Caco-2 (cell line): ENCODE results near the gene HMMR. TPM values are rescaled to one million over a fixed set of nuclear protein-coding genes. Genes with fewer than 3 reads are reported as not detected.
"Not testable (repeated sequence)": the region's sequence is repeated elsewhere in the genome, so short reads cannot be mapped to it uniquely, and the experiment has no call there.

Experiments
- BruUV-seq: library from RNA; stranded (reverse); fragments of 400-500 nt; replicated peaks from 2 replicates; lab custom pipeline; 2021; lab: Mats Ljungman, UMichigan
- CTCF ChIA-PET: fragments of 300-600 bp; sonication (Branson Sonifier 250); formaldehyde crosslinking; loops from one replicate; lab custom pipeline; 2022; ENCODE audit warnings: antibody characterized with exemption; lab: Charles Lee
- POLR2A ChIA-PET: fragments of 300-600 bp; sonication (Branson Sonifier 250); formaldehyde crosslinking; loops from one replicate; lab custom pipeline; 2022; ENCODE audit warnings: antibody characterized with exemption; lab: Charles Lee
- DNase-seq, 2 experiments: peaks; one replicate each; pipeline versions ENCODE4 v3.0.0 to v3.0.0-alpha.2; 2020 to 2022
- H3K27me3 ChIP-seq: replicated peaks from 2 replicates; pipeline ENCODE4 v1.6.0; 2011; ENCODE audit warnings: low read length; ENCODE audit not compliant: control insufficient read depth, insufficient read depth
- H3K36me3 ChIP-seq: 2 replicates; pipeline ENCODE4 v1.5.1; 2011; ENCODE audit warnings: low read length; ENCODE audit not compliant: control insufficient read depth, insufficient read depth
- H3K4me1 ChIP-seq: fragments of 250-450 bp; sonication (Bioruptor Pico); 2 replicates; pipeline ENCODE4 v1.5.1; 2020; ENCODE audit warnings: mild to moderate bottlenecking
- H3K4me3 ChIP-seq: 2 replicates; pipeline ENCODE4 v1.5.1; 2011; ENCODE audit warnings: low read depth, mild to moderate bottlenecking, control low read depth, low read length
- H3K9me3 ChIP-seq: fragments of 250-450 bp; sonication (Bioruptor Pico); 2 replicates; pipeline ENCODE4 v1.5.1; 2020; ENCODE audit warnings: mild to moderate bottlenecking, moderate library complexity
- H3K27ac Mint-ChIP-seq: one replicate; pipeline ENCODE4 v1.8.0; 2022; ENCODE audit warnings: mixed read lengths; ENCODE audit not compliant: unreplicated experiment
- H3K27me3 Mint-ChIP-seq: one replicate; pipeline ENCODE4 v1.8.0; 2022; ENCODE audit warnings: mixed read lengths; ENCODE audit not compliant: insufficient read depth, unreplicated experiment
- H3K36me3 Mint-ChIP-seq: one replicate; pipeline ENCODE4 v1.8.0; 2022; ENCODE audit warnings: mild to moderate bottlenecking, mixed read lengths; ENCODE audit not compliant: insufficient read depth, unreplicated experiment
- H3K4me1 Mint-ChIP-seq: one replicate; pipeline ENCODE4 v1.8.0; 2022; ENCODE audit warnings: low read depth, mixed read lengths; ENCODE audit not compliant: unreplicated experiment
- H3K4me3 Mint-ChIP-seq: one replicate; pipeline ENCODE4 v1.8.0; 2022; ENCODE audit warnings: mild to moderate bottlenecking, moderate library complexity, mixed read lengths; ENCODE audit not compliant: unreplicated experiment
- H3K9me3 Mint-ChIP-seq: one replicate; pipeline ENCODE4 v1.8.0; 2022; ENCODE audit warnings: mixed read lengths; ENCODE audit not compliant: unreplicated experiment
- intact Hi-C: fragments of 100-400 bp; cut with micrococcal nuclease; formaldehyde crosslinking; loops from one replicate; pipeline ENCODE4 v1.10.0; 2022; ENCODE audit not compliant: unreplicated experiment
- total RNA-seq: library from RNA; stranded (reverse); gene quantifications from 2 replicates; pipeline ENCODE4 v1.2.3, GENCODE V29; 2022
- TF ChIP-seq, protein P1 (sequence below), 2 experiments: fragments of 200-600 bp in 1 of 2; IDR thresholded peaks; 1 replicate in 1 of 2; 2 replicates in 1 of 2; pipeline versions ENCODE4 v1.5.1 to v1.8.0; 2011 to 2022; ENCODE audit warnings: antibody characterized with exemption in 1 of 2, control low read depth in 1 of 2, inconsistent platforms in 1 of 2, low read depth in 1 of 2, low read length in 1 of 2, mild to moderate bottlenecking in 1 of 2, moderate library complexity in 1 of 2; ENCODE audit not compliant: insufficient read depth in 1 of 2, severe bottlenecking in 1 of 2, unreplicated experiment in 1 of 2

The HMMR gene
- total RNA-seq, 1 experiment from 2014 or later: 64.2 TPM

DNA sequence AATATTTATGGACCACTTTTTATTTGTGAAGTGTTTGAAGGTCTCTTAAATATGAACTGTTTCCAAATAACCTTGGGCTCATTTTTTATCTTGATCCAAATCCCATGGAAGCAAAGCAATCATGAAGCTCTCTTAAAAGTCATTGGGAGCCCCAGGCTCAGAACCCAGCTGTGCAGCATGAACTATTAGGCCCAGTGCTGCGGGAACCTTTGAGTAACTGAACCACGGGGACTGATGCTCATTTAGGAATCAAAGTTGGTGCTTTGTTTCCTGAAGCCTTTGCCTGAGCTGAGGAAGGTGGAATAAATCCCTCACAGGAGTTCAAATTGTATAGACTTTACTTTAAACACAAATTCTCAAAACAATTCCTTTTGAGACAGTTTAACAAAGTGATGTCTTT, 72.8 kb downstream of the HMMR start:
- ChIA-PET POLR2A (no interaction called here), CTCF (no interaction called here)
- BruUV-seq: no TSS peak
- H3K36me3 ChIP-seq: no peaks in the 10 kb centered on the region
- H3K36me3 Mint-ChIP-seq: no peaks in the 10 kb centered on the region
- peaks cover 8% of the 10 kb centered on the region for H3K4me1 Mint-ChIP-seq
- H3K9me3 Mint-ChIP-seq: no peaks in the 10 kb centered on the region
- TF ChIP-seq, protein P1, sequence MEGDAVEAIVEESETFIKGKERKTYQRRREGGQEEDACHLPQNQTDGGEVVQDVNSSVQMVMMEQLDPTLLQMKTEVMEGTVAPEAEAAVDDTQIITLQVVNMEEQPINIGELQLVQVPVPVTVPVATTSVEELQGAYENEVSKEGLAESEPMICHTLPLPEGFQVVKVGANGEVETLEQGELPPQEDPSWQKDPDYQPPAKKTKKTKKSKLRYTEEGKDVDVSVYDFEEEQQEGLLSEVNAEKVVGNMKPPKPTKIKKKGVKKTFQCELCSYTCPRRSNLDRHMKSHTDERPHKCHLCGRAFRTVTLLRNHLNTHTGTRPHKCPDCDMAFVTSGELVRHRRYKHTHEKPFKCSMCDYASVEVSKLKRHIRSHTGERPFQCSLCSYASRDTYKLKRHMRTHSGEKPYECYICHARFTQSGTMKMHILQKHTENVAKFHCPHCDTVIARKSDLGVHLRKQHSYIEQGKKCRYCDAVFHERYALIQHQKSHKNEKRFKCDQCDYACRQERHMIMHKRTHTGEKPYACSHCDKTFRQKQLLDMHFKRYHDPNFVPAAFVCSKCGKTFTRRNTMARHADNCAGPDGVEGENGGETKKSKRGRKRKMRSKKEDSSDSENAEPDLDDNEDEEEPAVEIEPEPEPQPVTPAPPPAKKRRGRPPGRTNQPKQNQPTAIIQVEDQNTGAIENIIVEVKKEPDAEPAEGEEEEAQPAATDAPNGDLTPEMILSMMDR (IDR thresholded peaks at IDR 0.05; ENCODE audit: insufficient read depth in 1 of 2, low read depth in 1 of 2, low read length in 1 of 2, severe bottlenecking in 1 of 2, unreplicated experiment in 1 of 2): no peak
- no peak overlapping the region for H3K4me3 ChIP-seq
- H3K9me3 ChIP-seq: no peaks in the 10 kb centered on the region
- peaks cover 4% of the 10 kb centered on the region for H3K27me3 Mint-ChIP-seq
- H3K4me1 ChIP-seq: peaks cover 9% of the 10 kb centered on the region
- H3K27ac Mint-ChIP-seq: no peak overlapping the region
- H3K27me3 ChIP-seq: no peaks in the 10 kb centered on the region; the same call in 1 of the 2 replicates
- intact Hi-C loops: no loop called here
- no peak overlapping the region for H3K4me3 Mint-ChIP-seq
- no peak for DNase-seq

DNA sequence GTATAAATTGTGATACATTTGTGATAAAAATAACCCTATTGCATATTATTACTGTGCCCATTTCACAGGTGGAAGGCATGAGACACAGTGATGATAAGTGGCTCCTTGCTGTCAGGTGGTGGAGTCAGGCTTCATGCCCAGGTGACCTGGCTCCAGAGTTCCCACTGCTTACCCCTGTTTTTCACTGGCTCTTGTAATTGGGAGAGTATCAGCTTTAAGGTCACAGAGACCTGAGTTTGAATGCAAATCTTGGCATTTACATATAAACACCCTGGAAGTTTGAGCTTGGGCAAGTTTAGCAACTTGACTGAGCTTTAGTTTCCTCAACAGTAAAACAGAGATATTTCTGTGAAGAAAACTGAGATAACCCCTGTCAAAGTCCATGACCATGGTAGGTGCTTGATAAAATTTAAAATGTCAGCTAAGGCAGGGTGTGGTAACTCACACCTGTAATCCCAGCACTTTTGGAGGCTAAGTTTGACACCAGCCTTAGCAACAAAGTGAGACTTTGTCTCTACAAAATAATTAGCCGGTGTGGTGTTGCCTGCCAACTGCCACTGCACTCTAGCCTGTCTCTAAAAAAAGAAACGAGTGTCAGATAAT, 74.2 kb downstream of the HMMR start:
- no peaks in the 10 kb centered on the region for H3K36me3 Mint-ChIP-seq
- Histone ChIP-seq H3K27me3 (no peaks in the 10 kb centered on the region; the same call in 1 of the 2 replicates), H3K9me3 (no peaks in the 10 kb centered on the region), H3K36me3 (no peaks in the 10 kb centered on the region), H3K4me1 (peaks cover 9% of the 10 kb centered on the region), H3K4me3 (no peak overlapping the region)
- DNase-seq: no peak
- peaks cover 7% of the 10 kb centered on the region for H3K27me3 Mint-ChIP-seq
- H3K27ac Mint-ChIP-seq: no peak overlapping the region
- intact Hi-C loops: no loop called here
- no peak overlapping the region for H3K4me3 Mint-ChIP-seq
- no peaks in the 10 kb centered on the region for H3K9me3 Mint-ChIP-seq
- TF ChIP-seq, protein P1 (IDR thresholded peaks at IDR 0.05; ENCODE audit: insufficient read depth in 1 of 2, low read depth in 1 of 2, low read length in 1 of 2, severe bottlenecking in 1 of 2, unreplicated experiment in 1 of 2): no peak
- POLR2A ChIA-PET: no interaction called here
- no TSS peak for BruUV-seq
- H3K4me1 Mint-ChIP-seq: peaks cover 8% of the 10 kb centered on the region
- CTCF ChIA-PET: interaction anchor here (1.0 kb wide), 1 partner anchor 31 kb away, joined by 7 read pairs; no protein-coding TSS in a partner anchor

GRCh38 chr5:163535290-163535689, 74.9 kb downstream of the HMMR start:
- TF ChIP-seq, protein P1 (IDR thresholded peaks at IDR 0.05; ENCODE audit: insufficient read depth in 1 of 2, low read depth in 1 of 2, low read length in 1 of 2, severe bottlenecking in 1 of 2, unreplicated experiment in 1 of 2): no peak
- Mint-ChIP-seq H3K27ac (no peak overlapping the region), H3K4me1 (peaks cover 8% of the 10 kb centered on the region), H3K9me3 (no peaks in the 10 kb centered on the region), H3K36me3 (no peaks in the 10 kb centered on the region), H3K4me3 (no peak overlapping the region), H3K27me3 (peaks cover 7% of the 10 kb centered on the region)
- CTCF ChIA-PET: no interaction called here
- Histone ChIP-seq H3K36me3 (no peaks in the 10 kb centered on the region), H3K4me3 (no peak overlapping the region), H3K9me3 (no peaks in the 10 kb centered on the region), H3K4me1 (peaks cover 9% of the 10 kb centered on the region), H3K27me3 (no peaks in the 10 kb centered on the region; the same call in 1 of the 2 replicates)
- intact Hi-C loops: no loop called here
- BruUV-seq: no TSS peak
- DNase-seq: no peak
- POLR2A ChIA-PET: no interaction called here

DNA sequence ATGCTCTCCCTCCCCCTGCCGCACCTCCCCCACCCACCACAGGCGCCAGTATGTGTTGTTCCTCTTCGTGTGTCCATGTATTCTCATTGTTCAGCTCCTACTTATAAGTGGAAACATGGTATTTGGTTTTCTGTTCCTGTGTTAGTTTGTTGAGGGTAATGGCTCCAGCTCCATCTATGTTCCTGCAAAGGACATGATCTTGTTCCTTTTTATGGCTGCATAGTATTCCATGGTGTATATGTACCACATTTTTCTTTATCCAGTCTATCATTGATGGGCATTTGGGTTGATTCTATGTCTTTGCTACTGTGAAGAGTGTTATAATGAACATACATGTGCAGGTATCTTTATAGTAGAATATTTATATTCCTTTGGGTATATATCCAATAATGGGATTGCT, 76.0 kb downstream of the HMMR start:
- H3K4me3 Mint-ChIP-seq, POLR2A ChIA-PET, H3K27ac Mint-ChIP-seq, DNase-seq, H3K4me1 Mint-ChIP-seq, H3K36me3 ChIP-seq, H3K4me3 ChIP-seq, H3K36me3 Mint-ChIP-seq, BruUV-seq, H3K9me3 Mint-ChIP-seq, H3K9me3 ChIP-seq, H3K4me1 ChIP-seq, intact Hi-C loops, H3K27me3 ChIP-seq, H3K27me3 Mint-ChIP-seq: not testable (repeated sequence)
- CTCF ChIA-PET: interaction anchor here (0.7 kb wide), 1 partner anchor 886 kb away, joined by 4 read pairs; no protein-coding TSS in a partner anchor
